Heart left ventricle (tissue), 13 donors: ENCODE data around the gene DNHD1.

ENCODE experiments used
- CTCF ChIP-seq, 12 donors: fragments of 200-600 bp; sonication (generic) in 4 of 12; IDR thresholded peaks; one replicate each; pipeline versions ENCODE4 v1.5.0 to v1.8.0; 2018 to 2022; ENCODE audit warnings: antibody characterized with exemption in 12 of 12, mild to moderate bottlenecking in 5 of 12
- POLR2A ChIP-seq, 2 donors: fragments of 450-650 bp; IDR thresholded peaks; one replicate each; pipeline ENCODE4 v1.6.1; 2017; ENCODE audit warnings: antibody characterized with exemption in 2 of 2, mild to moderate bottlenecking in 2 of 2, moderate library complexity in 2 of 2
- donor health status: ischemic (EF 13 %, LVEDD 7.1; RV severe dilation, severe dysfunction).
- donor health status: DM: no; HTN: yes; CAD: no.
- donor health status: DM: no; HTN: no; CAD: no.
- donor health status: ischemic (EF 25% LVEDD 6.9; RV normal size, moderate dysfunction).
- donor health status: ischemic (EF 25% LVEDD 5.7; RV mildly dilated, moderate dysfunction).
- donor health status: ischemic (EF 35%, LVEDD 5.7; RV mildly dilated, moderate dysfunction).
- donor health status: nonischemic (EF 11% LVEDD 7.7; RV severe dilation, severe dysfunction).
- donor health status: DM: yes; HTN: yes; CAD: no.
- donor health status: PGD.
- donor health status: ischemic (EF 29% LVEDD 5.4; RV normal size, mild dysfunction).
- donor health status: nonischemic (EF 23%, LVEDD 6.1; RV moderate dilation, normal function).

- TF ChIP-seq POLR2A (IDR thresholded peaks at IDR 0.05), result no peak
- TF ChIP-seq CTCF (IDR thresholded peaks at IDR 0.05), result no peak
Observed at GRCh38 chr11:6607190-6607795, 110.2 kb downstream of the DNHD1 start.
